GM20431 (cell line): ENCODE results near the gene CDH22.

ENCODE experiments used
- in situ Hi-C: fragments of 300-500 bp; cut with MseI, MboI; formaldehyde crosslinking; loops from one replicate; pipeline ENCODE4 v1.15.0; 2020; ENCODE audit warnings: low sequenced_read_pairs; ENCODE audit not compliant: unreplicated experiment

Gene CDH22

DNA sequence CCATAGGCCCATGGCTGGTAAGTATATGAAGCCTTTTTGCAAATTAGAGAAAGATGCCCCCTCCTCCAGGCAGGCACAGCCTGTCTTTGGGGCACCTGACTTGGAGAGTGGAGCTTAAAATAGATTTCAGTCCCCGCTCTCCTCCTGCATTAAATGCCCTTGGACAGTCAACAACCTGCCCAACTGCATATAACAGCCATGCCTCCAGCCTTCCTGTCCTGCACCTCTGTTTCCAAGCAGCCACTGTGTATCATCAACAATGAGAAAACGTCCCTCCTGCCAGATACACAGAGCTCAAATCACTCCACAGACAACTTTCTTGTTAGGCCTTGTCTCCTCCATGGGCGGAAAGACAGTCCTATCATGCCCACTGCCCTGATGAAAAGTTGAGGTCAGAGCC, 3.4 kb downstream of the CDH22 start:
- in situ Hi-C loops: no loop called here

- in situ Hi-C loops: no loop called here
Observed at GRCh38 chr20:46304361-46304760, 3.9 kb downstream of the CDH22 start.

DNA sequence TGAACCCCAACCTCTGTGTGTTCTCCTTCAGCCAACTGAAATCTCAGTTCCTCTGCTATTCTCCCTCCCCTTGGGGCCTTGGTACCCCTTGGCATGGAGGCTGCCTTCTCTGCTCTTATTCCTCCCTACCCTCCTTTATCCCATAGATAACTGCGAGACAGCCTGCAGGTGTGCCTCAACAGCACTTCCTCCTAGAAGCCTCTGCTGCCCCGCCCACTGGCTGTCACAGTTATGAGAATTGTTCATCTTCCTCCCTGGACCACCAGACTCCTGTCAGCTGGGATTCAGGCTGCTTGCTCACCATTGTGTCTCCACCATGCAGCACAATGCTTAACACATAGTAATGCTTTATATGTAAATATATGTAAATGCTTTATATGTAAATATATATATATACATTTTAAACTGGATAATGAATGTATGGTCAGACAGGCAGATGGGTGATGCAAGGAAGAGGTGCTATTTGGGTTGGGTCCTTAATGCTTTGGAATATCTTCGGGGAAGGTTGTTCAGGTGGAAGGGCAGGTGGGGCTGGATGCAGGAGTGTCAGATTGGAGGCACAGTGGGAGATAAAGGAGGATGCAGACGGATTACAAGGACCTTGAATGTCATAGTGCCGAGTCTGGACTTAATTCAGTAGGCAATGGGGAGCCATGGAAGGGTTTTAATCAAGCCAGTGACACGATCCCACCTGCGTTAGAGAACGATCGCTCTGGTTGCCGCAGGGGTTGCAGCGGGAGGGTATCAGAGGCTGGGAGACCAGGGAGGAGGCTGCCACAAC, 4.9 kb downstream of the CDH22 start:
- in situ Hi-C loops: no loop called here

DNA sequence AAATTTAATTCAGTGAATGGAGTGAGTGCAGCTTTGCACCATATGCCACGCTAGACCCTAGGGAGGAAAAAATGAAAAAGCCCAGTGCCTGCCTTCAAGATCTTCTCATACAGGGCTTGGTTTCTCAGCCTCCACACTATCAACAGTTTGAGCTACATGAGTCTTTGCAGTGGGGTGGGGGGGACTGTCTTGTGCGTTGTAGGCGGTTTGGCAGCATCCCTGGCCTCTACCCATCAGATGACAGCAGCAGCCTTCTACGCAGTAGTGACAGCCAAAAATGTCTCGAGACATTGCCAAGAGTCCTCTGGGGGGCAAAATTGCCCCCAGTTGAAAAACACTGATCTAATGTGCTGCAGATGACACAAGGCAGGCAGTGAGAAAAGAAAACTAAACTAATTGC, 6.2 kb downstream of the CDH22 start:
- in situ Hi-C loops: no loop called here

- in situ Hi-C loops: no loop called here
Observed at GRCh38 chr20:46300281-46300680, 8.0 kb downstream of the CDH22 start.

- in situ Hi-C loops: no loop called here
Observed at GRCh38 chr20:46299078-46299477, 9.2 kb downstream of the CDH22 start.

DNA sequence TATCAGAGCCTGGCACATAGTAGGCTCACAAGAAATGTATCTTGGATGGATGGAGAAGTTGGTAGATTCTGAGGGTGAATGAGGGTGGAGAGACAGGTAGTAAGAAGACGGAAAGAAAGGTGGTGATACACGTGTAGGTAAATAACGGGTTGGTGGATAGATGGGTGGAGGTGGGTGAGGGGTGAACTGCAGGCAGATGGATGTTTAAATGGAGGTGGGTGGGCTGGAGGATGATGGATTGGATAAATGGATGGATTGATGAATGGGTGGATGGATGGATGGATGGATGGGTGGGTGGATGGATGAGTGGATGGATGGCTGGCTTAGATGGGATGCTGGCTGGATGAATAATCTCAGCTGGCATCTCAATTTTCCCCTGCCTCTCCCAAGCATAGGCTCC, 9.9 kb downstream of the CDH22 start:
- in situ Hi-C loops: no loop called here

DNA sequence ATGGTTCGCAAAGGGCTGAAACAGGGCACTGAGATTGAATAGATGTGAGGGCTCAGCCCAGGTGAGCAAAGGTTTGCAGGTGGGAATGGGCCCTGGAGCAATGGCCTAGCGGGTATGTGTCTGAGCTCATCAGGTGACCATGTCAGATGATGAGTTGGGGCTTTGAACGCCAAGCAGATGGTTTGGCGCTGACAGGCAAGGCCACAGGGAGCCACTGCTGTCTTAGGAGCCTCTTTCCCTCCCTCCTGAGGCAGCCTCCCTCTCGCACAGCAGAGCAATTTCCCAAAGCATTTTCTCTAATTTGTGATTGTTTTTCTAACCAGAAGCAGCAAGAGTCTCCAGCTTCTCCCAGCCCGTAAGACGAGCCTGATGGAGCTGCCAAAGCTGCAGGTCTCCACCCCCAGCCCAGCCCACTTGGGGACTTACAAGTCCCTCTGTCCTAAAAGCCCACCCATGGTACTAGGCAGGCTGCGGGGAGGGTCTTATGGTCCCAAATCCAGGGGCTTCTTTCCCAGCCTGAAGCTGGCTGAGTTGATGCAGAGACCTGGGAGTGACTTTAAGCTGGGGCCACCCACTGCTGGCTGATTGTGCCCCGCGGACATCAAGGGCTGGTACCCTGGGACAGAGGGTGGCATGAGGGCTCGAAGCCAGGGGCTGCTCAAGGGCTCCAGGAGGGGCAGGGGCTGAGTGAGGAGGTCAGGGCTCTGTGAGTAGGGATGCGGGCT, 11.6 kb downstream of the CDH22 start:
- in situ Hi-C loops: no loop called here

GRCh38 chr20:46293084-46293483, 15.2 kb downstream of the CDH22 start:
- in situ Hi-C loops: no loop called here

- in situ Hi-C loops: no loop called here
Observed at GRCh38 chr20:46291401-46291800, 16.9 kb downstream of the CDH22 start.

DNA sequence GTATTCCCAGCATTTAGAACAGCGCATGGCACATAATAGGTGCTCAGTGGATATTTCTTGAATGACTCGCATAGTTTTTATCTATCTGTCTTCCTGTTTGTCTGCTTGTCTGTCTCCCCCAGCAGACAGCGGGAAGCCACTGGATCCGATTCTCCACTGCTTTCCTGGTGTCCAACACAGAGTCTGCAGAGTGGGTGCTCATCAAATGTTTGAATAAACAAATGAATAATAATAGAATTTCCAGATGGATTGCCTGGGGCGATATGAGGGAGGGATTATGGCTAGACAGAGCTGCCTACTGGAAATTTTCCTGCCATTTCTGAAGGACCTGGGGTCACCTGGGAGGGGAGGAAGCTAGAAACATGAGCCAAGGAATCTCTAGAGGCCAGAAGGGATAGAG, 18.9 kb downstream of the CDH22 start:
- in situ Hi-C loops: no loop called here

DNA sequence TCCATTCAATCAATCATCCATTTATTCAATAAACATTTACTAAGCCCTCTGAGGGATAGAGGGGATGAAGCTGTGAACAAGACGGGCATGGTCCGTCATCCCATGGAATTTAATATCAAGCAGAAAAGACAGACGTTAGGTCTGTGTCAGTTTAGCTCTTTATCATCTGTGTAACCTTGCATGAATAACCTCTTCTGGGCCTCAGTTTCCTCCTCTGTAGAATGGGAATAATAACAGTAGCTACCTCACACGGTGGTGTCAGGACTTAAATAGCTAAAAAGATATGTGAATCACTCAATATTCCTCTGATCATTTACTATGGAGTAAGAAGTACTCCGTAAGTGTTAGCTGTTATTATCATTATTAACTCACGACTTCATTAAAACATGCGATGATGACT, 21.3 kb downstream of the CDH22 start:
- in situ Hi-C loops: no loop called here

GRCh38 chr20:46286382-46286781, 21.9 kb downstream of the CDH22 start:
- in situ Hi-C loops: no loop called here

- in situ Hi-C loops: no loop called here
Observed at GRCh38 chr20:46285740-46286139, 22.6 kb downstream of the CDH22 start.

GRCh38 chr20:46285072-46285471, 23.2 kb downstream of the CDH22 start:
- in situ Hi-C loops: no loop called here

DNA sequence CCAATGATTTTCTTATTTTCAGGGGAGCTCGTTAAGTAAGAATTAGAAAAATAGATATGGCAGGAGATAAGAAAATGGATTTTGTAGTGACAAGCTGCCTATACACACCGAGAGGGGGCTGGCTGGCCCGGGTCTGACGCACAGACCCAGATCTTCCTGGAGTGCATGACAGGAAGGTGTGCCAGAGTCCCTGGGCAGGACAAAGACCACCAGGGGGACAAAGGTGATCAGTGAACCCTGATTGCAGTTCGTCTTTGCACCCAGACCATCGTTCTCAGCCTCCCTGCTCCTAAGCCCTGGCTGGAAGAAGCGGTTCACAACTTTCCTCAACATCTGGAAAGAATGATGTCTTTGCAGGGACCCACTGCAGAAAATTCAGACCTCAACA, 24.3 kb downstream of the CDH22 start:
- in situ Hi-C loops: no loop called here

GRCh38 chr20:46283426-46284039, 24.8 kb downstream of the CDH22 start:
- in situ Hi-C loops: no loop called here

DNA sequence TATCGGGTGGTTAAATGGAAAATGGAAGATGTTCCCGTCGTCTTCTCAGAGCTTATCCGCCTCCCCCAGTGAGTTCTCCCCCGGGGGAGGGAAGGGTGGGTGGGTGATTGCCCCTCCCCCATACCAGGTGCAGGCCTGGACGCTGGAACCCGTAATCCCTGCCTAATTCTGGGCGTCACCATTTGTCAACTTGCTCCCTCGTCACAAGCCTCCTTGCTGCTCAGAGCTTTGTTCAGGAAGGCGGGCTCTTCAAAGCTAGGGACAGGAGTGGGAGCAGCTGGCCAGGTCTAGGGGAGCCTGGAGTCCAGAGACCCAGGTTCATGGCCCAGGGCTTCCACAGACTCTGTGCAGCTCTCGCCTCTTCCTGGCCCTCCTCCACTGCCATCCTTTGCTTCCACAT, 25.6 kb downstream of the CDH22 start:
- in situ Hi-C loops: no loop called here

GRCh38 chr20:46279103-46279502, 29.2 kb downstream of the CDH22 start:
- in situ Hi-C loops: no loop called here

DNA sequence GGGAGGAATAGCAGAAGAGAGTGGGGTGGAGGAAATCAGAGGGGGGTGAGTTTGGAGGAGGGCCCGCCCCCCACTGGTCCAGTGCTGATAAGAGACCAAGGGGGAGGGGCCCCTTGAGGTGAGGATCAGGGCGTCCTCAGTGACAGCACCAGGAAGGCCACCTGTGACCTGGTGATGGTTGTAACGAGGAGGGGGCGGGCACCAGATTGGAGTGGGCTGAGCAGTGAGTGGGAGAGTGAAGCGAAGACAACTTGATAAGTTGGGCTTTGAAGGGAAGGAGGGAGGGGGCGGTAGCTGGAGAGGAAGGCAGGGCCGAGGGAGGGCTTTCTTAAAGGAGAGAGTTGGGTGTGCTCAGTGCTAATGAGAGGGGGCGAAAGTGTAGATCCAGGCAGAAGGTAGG, 30.7 kb downstream of the CDH22 start:
- in situ Hi-C loops: no loop called here

GRCh38 chr20:46276531-46276930, 31.8 kb downstream of the CDH22 start:
- in situ Hi-C loops: no loop called here
